Astrocyte of the spinal cord (primary cell): ENCODE results near the gene UMODL1.
A peak's percentile ranks its signal among the peaks of the same experiment; 100 is the strongest.

Experiments
- DNase-seq: peaks from one replicate; pipeline ENCODE4 v3.0.0; 2011; ENCODE audit warnings: low read depth, low spot score
- H3K4me3 ChIP-seq: 2 replicates; pipeline ENCODE4 v1.5.1; 2011; ENCODE audit warnings: low read depth, mild to moderate bottlenecking, low read length, moderate library complexity
- CTCF ChIP-seq: IDR thresholded peaks from 2 replicates; pipeline ENCODE4 v1.5.1; 2012; ENCODE audit warnings: low read depth, mild to moderate bottlenecking, low read length, inconsistent platforms
- in situ Hi-C: cut with HindIII; loops from 2 replicates; pipeline ENCODE4 v1.10.0; 2017; ENCODE audit warnings: low sequenced_read_pairs

Gene UMODL1

GRCh38 chr21:42124081-42124480, 53.0 kb downstream of the UMODL1 start:
- in situ Hi-C loops: no loop called here
- no peak for TF ChIP-seq CTCF
- no peak for DNase-seq
- H3K4me3 ChIP-seq: no peak overlapping the region

- no peak for TF ChIP-seq CTCF
- in situ Hi-C loops: no loop called here
- H3K4me3 ChIP-seq: no peak overlapping the region
- DNase-seq: no peak
Observed at GRCh38 chr21:42124826-42125570, 53.9 kb downstream of the UMODL1 start.

GRCh38 chr21:42125571-42126544, 54.7 kb downstream of the UMODL1 start:
- H3K4me3 ChIP-seq: no peak overlapping the region
- in situ Hi-C loops: no loop called here
- peak; percentile 9 for TF ChIP-seq CTCF
- no peak for DNase-seq

DNA sequence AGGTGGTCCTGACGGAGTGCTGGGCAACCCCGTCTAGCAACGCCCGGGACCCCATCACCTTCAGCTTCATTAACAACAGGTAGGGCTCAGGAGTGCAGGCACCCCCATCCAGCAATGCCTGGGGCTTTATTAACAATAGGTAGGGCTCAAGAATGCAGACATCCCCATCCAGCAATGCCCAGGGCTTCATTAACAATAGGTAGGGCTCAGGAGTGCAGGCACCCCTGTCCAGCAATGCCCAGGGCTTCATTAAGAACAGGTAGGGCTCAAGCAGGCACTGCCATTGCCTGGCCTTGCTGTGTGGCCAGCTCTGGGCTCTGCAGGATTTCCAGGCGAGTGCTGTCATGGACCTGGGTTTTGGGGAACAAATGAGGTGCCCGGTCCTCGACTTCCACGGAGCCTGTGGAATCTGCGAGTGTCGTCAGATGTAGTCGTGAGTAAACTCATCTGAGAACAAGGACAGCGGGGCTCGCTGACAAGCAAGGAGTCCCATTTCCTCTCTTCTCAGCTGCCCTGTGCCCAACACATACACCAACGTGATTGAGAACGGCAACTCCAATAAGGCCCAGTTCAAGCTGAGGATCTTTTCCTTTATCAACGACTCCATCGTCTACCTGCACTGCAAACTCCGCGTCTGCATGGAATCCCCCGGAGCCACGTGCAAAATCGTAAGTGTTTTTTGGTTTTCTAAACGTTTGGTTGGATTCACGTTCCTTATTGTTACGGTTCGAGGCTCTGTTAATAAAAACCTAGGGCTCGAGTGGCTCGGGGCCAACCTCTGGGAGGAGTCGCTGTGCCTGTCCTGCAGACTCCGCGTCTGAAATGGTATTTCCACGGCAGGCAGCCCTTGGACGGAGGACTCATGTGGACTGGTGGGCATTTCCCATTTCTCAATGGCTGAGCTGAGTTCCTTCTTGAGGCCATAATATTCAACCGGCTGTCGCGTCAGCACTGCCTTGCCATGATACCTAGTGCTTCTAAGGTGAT, 56.3 kb downstream of the UMODL1 start:
- TF ChIP-seq CTCF: no peak
- in situ Hi-C loops: no loop called here
- no peak for DNase-seq
- H3K4me3 ChIP-seq: no peak overlapping the region

- H3K4me3 ChIP-seq: no peak overlapping the region
- in situ Hi-C loops: no loop called here
- no peak for TF ChIP-seq CTCF
- no peak for DNase-seq
Observed at GRCh38 chr21:42129300-42130266, 58.5 kb downstream of the UMODL1 start.
